Heart right ventricle (tissue), 16 donors: ENCODE results near the gene KPNA2. TPM values are rescaled to one million over a fixed set of nuclear protein-coding genes. Genes with fewer than 3 reads are reported as not detected.

Experiments used
- ATAC-seq, 8 donors: fragments of 200-7000 bp; cut with Tn5 transposase; one replicate each; pipeline ENCODE4 v1.9.1; 2020; ENCODE audit warnings: mild to moderate bottlenecking in 8 of 8, moderate library complexity in 8 of 8, moderate number of reproducible peaks in 1 of 8
- DNase-seq, 2 donors: peaks; one replicate each; pipeline ENCODE4 v3.0.0-alpha.2; 2020
- H3K27ac ChIP-seq, 10 donors: fragments of 200-600 bp; sonication (generic) in 2 of 10; one replicate each; pipeline versions ENCODE4 v1.5.0 to v1.8.0; 2020 to 2022; ENCODE audit warnings: mild to moderate bottlenecking in 3 of 10
- H3K27me3 ChIP-seq, 7 donors: fragments of 200-600 bp; one replicate each; pipeline ENCODE4 v1.8.0; 2021 to 2022; ENCODE audit warnings: mild to moderate bottlenecking in 2 of 7
- H3K36me3 ChIP-seq, 9 donors: fragments of 200-600 bp; sonication (generic) in 1 of 9; one replicate each; pipeline versions ENCODE4 v1.5.0 to v1.8.0; 2020 to 2022; ENCODE audit warnings: mild to moderate bottlenecking in 2 of 9
- H3K4me1 ChIP-seq, 9 donors: fragments of 200-600 bp; sonication (generic) in 1 of 9; one replicate each; pipeline versions ENCODE4 v1.5.0 to v1.8.0; 2020 to 2022; ENCODE audit warnings: mild to moderate bottlenecking in 4 of 9
- H3K4me3 ChIP-seq, 10 donors: fragments of 200-600 bp; sonication (generic) in 2 of 10; one replicate each; pipeline versions ENCODE4 v1.5.0 to v1.8.0; 2020 to 2022; ENCODE audit warnings: mild to moderate bottlenecking in 7 of 10, moderate library complexity in 2 of 10
- H3K9me3 ChIP-seq, 11 donors: fragments of 200-600 bp in 10 of 11; sonication (generic) in 2 of 11; one replicate each; pipeline versions ENCODE4 v1.5.0 to v1.8.0; 2013 to 2022; ENCODE audit warnings: mild to moderate bottlenecking in 2 of 11, control low read depth in 1 of 11, moderate library complexity in 1 of 11
- WGBS, 2 donors: extraction: QIAGEN DNeasy Blood & Tissue Kit; methylation state at CpG; one replicate each; pipeline ENCODE4 v1.1.7; 2013; ENCODE audit warnings: inconsistent platforms in 1 of 2; 5-methylcytosine and 5-hydroxymethylcytosine counted together
- intact Hi-C, 10 donors: fragments of 100-400 bp; cut with DNase I; formaldehyde crosslinking; loops; one replicate each; pipeline versions ENCODE4 v1.11.1 to v1.14.2; 2022
- polyA plus RNA-seq, 2 donors: library from polyadenylated mRNA; stranded (reverse); fragments of 200-250 nt; gene quantifications; one replicate each; pipeline ENCODE4 v1.2.3, GENCODE V29; 2013
- total RNA-seq, 10 donors: library from RNA; stranded (reverse); fragmentation: NEBNext Ultra II Directional in 3 of 10; extraction: Animal tissue kit (Norgen Biotek cat#: 25700) in 3 of 10; gene quantifications; one replicate each; pipeline versions ENCODE4 v1.2.1 to v1.2.4, GENCODE V29; 2021 to 2023
- TF ChIP-seq, protein P1 (sequence below), 9 donors: fragments of 200-600 bp; sonication (generic) in 2 of 9; IDR thresholded peaks; one replicate each; pipeline versions ENCODE4 v1.5.0 to v1.8.0; 2021 to 2022; ENCODE audit warnings: antibody characterized with exemption in 9 of 9, mild to moderate bottlenecking in 5 of 9, moderate library complexity in 1 of 9
- donor health status: Arrhythmogenic right ventricular cardiomyopathy.
- donor health status: ischemic (EF 13 %, LVEDD 7.1; RV severe dilation, severe dysfunction).
- donor health status: healthy with polysubstance abuse.
- donor health status: DM: no; HTN: yes; CAD: no.
- donor health status: DM: no; HTN: no; CAD: no.
- donor health status: ischemic (EF 25% LVEDD 6.9; RV normal size, moderate dysfunction).
- donor health status: ischemic (EF 25% LVEDD 5.7; RV mildly dilated, moderate dysfunction).
- donor health status: healthy.
- donor health status: DM: yes; HTN: yes; CAD: no.
- donor health status: Ischemic cardiomyopathy.
- donor health status: ischemic (EF 35%, LVEDD 5.7; RV mildly dilated, moderate dysfunction).
- donor health status: nonischemic (EF 11% LVEDD 7.7; RV severe dilation, severe dysfunction).
- donor health status: DM: yes; HTN: yes; CAD: no.
- donor health status: PGD.
- donor health status: ischemic (EF 29% LVEDD 5.4; RV normal size, mild dysfunction).
- donor health status: nonischemic (EF 23%, LVEDD 6.1; RV moderate dilation, normal function).

The KPNA2 gene
- total and polyA plus RNA-seq, 12 donors, result 6.1 to 33.3 (median 18.8) TPM

DNA sequence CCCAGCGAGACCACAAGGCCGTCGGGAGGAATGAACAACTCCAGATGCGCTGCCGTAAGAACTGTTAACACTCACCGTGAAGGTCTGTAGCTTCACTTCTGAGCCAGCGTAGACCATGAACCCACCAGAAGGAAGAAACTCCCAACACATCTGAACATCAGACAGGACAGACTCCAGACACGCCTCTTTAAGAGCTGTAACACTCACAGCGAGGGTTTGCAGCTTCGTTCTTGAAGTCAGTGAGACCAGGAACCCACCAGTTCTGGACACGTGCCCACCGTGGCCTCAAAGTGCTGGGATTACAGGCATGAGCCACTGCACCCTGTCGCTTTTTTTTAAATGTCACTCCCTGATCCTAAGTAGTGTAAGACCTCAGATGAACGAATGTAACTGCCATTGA is 17.3 kb downstream of the KPNA2 start:
- TF ChIP-seq, protein P1, sequence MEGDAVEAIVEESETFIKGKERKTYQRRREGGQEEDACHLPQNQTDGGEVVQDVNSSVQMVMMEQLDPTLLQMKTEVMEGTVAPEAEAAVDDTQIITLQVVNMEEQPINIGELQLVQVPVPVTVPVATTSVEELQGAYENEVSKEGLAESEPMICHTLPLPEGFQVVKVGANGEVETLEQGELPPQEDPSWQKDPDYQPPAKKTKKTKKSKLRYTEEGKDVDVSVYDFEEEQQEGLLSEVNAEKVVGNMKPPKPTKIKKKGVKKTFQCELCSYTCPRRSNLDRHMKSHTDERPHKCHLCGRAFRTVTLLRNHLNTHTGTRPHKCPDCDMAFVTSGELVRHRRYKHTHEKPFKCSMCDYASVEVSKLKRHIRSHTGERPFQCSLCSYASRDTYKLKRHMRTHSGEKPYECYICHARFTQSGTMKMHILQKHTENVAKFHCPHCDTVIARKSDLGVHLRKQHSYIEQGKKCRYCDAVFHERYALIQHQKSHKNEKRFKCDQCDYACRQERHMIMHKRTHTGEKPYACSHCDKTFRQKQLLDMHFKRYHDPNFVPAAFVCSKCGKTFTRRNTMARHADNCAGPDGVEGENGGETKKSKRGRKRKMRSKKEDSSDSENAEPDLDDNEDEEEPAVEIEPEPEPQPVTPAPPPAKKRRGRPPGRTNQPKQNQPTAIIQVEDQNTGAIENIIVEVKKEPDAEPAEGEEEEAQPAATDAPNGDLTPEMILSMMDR (IDR thresholded peaks at IDR 0.05), result no peak
- no peak overlapping the region for H3K4me3 ChIP-seq
- ATAC-seq, result peak in 1 of 8 donors; percentile 24
- H3K27ac ChIP-seq, result peak overlapping the region; percentile 66 to 92 (median 81)
- no peaks in the 10 kb centered on the region for H3K36me3 ChIP-seq
- intact Hi-C loops, result loop anchor here in 1 of 10 donors (10.0 kb wide), 1 partner anchor 152 kb away; no protein-coding TSS in a partner anchor
- no peaks in the 10 kb centered on the region for H3K9me3 ChIP-seq
- DNase-seq, result no peak
- WGBS, 2 donors, result 85 to 88% methylated on average over 14 of the region's 14 CpGs
- no peaks in the 10 kb centered on the region for H3K27me3 ChIP-seq
- peaks cover 2 to 39% (median 25%) of the 10 kb centered on the region in 9 donors for H3K4me1 ChIP-seq

DNA sequence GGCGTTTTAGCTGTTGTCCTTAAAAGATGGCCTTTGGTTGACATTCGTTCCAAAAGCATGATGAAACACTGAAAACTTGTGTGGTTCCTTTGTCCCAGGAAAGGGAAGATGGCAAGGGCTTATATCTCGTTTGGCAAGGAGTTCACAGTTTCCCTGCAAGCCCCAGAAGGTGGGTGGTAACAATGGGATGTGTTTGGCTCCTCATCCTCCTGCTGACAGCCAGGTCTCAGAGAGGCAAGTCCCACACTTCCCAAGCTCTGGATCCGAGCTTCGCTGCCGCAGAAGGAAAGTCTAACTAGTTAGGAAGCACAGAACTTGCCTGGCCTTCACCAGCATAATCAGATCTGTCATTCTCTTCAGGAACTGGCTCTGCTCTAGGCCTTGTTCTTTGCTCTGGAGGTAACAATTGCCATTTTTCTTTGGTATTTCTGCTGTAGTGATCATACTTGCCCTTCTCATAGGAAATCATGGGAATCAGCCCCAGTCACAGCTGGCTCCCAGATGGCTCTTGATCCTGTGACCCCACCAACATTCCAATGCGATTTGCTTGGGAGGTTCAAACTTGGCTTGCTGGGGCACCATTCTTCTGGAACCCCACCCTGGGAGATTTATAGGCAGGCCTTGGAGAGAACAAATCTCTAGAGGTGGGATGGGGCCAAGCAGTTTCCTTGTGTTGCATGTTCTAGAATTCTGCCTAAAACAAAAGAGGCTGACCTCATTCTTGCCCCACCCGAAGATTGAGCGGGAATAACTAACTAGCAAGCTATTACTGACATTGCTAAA is 17.9 kb downstream of the KPNA2 start:
- ATAC-seq, result peak; percentile 41 to 92 (median 88)
- Histone ChIP-seq H3K27ac (peak overlapping the region; percentile 66 to 92 (median 81)), H3K27me3 (no peaks in the 10 kb centered on the region), H3K4me3 (no peak overlapping the region), H3K4me1 (peaks cover 0 to 34% (median 22%) of the 10 kb centered on the region in 9 donors), H3K36me3 (no peaks in the 10 kb centered on the region), H3K9me3 (no peaks in the 10 kb centered on the region)
- intact Hi-C loops, result loop anchor here in 1 of 10 donors (10.0 kb wide), 1 partner anchor 151 kb away; no protein-coding TSS in a partner anchor
- 56 to 59% methylated on average over 9 of the region's 9 CpGs for WGBS, 2 donors
- TF ChIP-seq, protein P1 (IDR thresholded peaks at IDR 0.05), result no peak
- DNase-seq, result peak in 1 of 2 donors; percentile 51

- ATAC-seq (peak; percentile 27 to 78 (median 52)), DNase-seq (peak in 1 of 2 donors; percentile 24)
- H3K4me3 ChIP-seq, result peak overlapping the region in 2 of 10 donors; percentile 12 to 18
- H3K4me1 ChIP-seq, result peaks cover 0 to 34% (median 22%) of the 10 kb centered on the region in 9 donors
- TF ChIP-seq, protein P1 (IDR thresholded peaks at IDR 0.05), result no peak
- H3K36me3 ChIP-seq, result no peaks in the 10 kb centered on the region
- 40 to 54% methylated on average over 11 of the region's 11 CpGs for WGBS, 2 donors
- peak overlapping the region; percentile 57 to 92 (median 79) for H3K27ac ChIP-seq
- H3K27me3 ChIP-seq, result no peaks in the 10 kb centered on the region
- no peaks in the 10 kb centered on the region for H3K9me3 ChIP-seq
- intact Hi-C loops, result loop anchor here in 1 of 10 donors (10.0 kb wide), 1 partner anchor 150 kb away; no protein-coding TSS in a partner anchor
These were observed 18.9 kb downstream of the KPNA2 start for GRCh38 chr17:68054296-68054900.

DNA sequence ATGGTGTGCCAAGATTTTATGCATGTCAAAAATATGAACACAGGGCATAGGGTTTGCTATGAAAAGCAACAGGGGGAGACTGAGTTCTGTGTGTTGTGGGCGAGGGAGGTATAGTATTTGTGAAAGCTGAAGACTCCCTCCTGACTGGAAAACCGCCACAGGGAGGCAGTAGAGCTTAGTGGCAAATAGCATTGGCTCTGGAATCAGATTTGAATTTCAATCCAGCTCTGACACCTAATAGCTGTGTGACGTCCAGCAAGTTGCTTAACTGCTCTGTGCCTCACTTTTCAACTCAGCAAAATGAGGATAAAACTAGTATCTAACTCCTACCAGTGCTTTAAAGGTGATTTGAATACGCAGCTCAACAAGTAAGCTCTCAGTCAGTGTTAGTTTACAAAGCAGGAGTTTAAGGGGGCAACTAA is 22.0 kb downstream of the KPNA2 start:
- H3K4me3 ChIP-seq, result no peak overlapping the region
- WGBS, 2 donors, result 55 to 64% methylated on average over 4 of the region's 4 CpGs

More for the DNA sequence above, 22.0 kb downstream of the KPNA2 start:
- H3K27me3 ChIP-seq, result no peaks in the 10 kb centered on the region
- peaks cover 0 to 37% (median 22%) of the 10 kb centered on the region in 9 donors for H3K4me1 ChIP-seq
- intact Hi-C loops, result loop anchor here in 1 of 10 donors (10.0 kb wide), 1 partner anchor 147 kb away; no protein-coding TSS in a partner anchor
- no peaks in the 10 kb centered on the region for H3K9me3 ChIP-seq
- DNase-seq (no peak), ATAC-seq (no peak)
- H3K36me3 ChIP-seq, result no peaks in the 10 kb centered on the region
- H3K27ac ChIP-seq, result no peak overlapping the region
- TF ChIP-seq, protein P1 (IDR thresholded peaks at IDR 0.05), result peak in 8 of 9 donors; percentile 24 to 63 (median 47)
